HG03139 (cell line): ENCODE measurements around the gene COPRS.
"Not testable (repeated sequence)": the region's sequence is repeated elsewhere in the genome, so short reads cannot be mapped to it uniquely, and the experiment has no call there.

Experiments
- ATAC-seq: cut with Tn5 transposase; IDR thresholded peaks from one replicate; pipeline ENCODE4 v1.9.1; 2021; ENCODE audit not compliant: unreplicated experiment

The COPRS gene

DNA sequence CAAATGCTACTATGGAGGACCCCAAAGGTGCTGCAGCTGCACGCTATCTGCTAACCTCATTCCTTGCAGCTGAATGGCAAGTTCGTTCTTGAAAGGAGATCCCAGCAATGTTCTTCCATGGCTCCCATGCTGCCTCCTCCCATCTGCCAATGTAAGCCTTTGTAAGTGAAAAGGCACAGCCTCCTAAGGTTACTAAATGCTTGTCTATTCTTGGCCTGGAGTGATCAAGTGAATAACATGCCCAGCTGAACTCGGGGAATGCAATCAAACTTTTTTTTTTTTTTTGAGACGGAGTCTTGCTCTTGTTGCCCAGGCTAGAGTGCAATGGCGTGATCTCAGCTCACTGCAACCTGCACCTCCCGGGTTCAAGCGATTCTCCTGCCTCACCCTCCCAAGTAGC, 49.2 kb downstream of the COPRS start:
- ATAC-seq = not testable (repeated sequence)

DNA sequence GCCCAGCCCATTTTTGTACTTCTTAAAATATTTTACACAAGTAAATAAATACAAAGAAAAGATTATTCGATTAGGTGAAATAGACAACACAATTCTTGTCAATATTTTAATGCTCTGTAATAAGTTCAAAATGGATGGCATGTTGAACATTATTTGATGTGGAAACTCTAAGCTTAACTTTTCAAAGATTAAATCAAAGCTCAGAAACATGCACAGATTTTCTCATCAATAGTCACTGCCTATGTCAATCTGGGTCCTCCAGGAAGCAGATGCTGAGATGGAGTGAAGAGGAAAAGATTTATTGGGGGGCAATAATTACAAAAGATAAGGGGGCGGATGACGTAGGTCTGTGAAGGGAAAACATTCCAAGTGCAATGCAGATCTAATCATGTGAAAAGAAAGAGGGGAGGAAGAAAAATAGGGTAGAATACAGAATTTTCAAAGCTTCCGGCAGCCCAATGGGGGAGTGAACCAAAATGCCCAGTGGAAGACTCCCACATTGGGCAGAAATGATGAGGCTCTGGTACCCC, 50.5 kb downstream of the COPRS start:
- no peak for ATAC-seq

DNA sequence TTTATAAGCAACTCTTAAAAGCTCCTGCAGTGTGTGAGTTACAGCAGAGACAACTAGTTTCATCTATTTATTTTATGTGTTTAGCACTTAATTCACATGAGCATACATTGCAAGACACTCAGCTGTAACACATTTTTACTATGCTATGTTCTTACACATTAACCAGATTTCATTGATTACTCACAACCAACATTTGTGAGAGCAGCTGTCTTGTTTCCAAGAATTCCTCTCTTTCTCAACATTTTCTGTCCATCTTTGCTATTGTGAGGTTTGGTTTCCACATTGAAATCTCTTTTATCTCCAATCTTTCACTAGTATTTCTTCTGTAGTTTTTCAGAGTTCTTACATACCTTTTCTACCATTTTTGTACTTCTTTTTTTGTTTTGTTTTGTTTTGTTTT, 51.2 kb downstream of the COPRS start:
- ATAC-seq = no peak

DNA sequence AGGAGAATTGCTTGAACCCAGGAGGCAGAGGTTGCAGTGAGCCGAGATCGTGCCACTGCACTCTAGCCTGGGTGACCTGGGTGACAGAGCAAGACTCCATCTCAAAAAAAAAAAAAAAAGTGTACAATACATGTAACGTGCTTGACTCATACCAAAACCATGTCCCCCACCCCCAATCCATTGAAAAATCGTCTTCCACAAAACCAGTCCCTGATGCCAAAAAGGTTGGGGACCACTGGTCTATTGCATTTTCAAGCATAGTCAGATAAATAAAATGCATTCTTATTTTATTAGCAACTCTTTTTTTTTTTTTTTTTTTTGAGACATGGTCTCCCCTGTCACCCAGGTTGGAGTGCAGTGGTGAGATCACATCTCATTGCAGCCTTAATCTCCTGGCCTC, 52.1 kb downstream of the COPRS start:
- no peak for ATAC-seq

DNA sequence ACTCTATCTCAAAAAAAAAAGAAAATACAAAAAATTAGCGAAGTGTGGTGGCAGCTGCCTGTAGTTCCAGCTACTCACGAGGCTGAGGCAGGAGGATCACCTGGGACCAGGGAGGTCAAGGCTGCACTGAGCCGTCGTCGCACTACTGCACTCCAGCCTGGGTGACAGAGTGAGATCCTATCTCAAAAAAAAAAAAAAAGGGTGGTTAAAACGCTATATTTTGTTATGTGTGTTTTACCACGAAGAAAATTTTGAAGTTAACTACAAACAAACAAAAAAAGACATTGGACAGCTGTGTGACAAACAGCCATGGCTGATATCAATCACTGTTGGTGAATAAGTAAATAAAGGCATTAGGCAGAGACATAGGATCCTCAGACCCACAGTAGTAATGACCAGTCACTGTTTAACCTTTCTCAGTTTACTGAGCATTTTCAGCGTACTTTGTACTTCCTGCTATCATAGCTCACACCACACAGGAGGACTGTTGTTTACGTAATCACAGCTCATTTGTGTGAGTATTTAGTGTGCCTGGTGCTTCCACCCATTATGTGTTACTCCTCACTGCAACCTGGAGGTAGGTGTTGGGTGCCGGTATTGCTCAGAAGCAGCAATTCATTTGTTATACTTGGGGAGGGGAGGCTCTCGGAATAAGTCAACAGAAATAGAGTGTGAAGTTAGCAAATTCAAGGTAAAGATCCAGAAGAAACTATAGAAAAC, 55.4 kb downstream of the COPRS start:
- no peak for ATAC-seq

DNA sequence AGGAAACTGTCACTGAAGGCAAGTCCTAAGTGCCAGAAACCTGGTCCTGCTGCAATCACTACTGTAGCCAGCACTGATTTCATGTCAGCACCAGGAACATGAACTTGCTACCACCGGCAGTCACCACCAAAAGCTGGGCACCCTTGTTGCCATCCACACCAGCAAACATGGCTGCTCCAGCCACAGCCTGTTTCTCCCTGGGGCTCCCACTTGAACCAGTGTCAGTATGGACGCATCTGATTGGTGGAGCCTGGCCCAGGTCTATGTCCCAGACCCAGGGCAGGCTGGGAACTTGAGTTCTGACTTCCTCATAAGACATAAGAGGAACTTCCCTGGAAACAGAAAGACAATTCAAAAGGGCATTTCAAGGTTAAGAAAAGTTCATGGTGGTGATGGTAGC, 56.5 kb downstream of the COPRS start:
- ATAC-seq = no peak
